GM18907 (cell line): ENCODE results near the gene KNOP1.
"Not testable (repeated sequence)": the region's sequence is repeated elsewhere in the genome, so short reads cannot be mapped to it uniquely, and the experiment has no call there.

Source experiments
- ATAC-seq: cut with Tn5 transposase; IDR thresholded peaks from one replicate; pipeline ENCODE4 v1.9.1; 2021; ENCODE audit warnings: mild to moderate bottlenecking, moderate library complexity; ENCODE audit not compliant: unreplicated experiment

Gene KNOP1

DNA sequence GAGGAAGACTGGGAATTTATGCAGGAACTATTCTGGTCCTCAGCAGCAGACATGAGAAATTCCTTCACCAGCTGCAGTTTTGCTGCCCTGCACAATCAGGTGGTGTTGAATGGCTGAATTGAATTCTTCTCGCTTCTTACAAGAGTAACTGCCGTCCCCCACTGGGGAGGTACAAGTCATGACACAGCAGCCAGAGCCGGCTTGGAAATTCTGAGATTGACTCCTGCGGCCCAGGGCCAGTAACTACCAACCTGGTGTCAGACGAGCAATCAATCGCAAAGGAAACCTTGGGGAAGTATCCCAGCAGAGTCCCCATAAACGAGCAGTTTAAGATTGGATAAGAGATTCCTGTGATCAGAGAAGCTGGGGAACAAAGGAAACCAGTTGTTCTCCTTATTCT lies 30.7 kb downstream of the KNOP1 start:
- no peak for ATAC-seq

DNA sequence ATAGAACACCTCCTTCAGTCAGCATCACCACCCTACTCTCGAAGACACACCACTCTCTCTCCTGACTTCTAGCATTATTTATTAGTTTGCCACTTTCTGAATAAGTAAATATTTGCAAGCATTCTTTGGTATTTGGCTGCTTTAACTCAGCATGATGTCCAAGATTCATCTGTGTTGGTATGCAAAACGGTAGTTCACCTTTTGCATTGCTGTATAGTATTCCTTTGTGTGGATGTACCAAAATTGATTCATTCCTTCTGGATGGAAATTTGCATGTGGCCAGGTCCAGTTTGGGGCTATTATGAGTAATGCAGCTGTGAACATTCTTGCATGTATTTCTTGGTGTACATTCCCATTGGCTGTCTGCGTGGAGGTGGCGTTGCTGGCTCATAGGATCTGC lies 32.9 kb downstream of the KNOP1 start:
- no peak for ATAC-seq

DNA sequence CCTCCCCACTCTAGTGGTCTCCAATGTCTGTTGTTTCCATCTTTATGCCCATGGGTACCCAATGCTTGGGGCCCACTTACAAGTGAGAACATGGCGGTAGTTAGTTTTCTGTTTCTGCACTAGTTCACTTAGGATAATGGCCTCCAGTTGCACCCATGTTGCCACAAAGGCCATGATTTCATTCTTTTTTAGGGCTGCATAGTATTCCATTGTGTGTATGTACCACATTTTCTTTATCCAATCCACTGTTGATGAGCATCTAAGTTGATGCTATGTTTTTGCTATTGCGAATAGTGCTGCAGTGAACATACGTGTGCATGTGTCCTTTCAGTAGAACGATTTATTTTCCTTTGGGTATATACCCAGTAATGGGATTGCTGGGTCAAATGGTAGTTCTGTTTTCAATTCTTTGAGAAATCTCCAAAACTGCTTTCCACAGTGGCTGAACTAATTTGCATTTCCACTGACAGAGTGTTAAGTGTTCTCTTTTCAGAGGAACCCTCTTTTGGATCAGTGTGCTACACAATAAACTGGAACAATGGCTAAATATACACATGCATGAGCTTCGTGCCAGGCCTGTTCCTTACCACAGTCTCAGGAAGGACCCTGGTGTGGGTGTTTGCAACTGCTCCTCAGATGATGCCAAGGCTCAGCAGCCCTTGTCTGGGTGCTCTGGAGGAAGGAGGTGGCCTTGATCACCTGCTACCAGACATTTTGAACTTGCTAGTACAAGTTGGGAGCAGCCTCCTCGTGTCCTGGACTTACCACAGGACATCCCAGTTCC lies 34.4 kb downstream of the KNOP1 start:
- no peak for ATAC-seq

DNA sequence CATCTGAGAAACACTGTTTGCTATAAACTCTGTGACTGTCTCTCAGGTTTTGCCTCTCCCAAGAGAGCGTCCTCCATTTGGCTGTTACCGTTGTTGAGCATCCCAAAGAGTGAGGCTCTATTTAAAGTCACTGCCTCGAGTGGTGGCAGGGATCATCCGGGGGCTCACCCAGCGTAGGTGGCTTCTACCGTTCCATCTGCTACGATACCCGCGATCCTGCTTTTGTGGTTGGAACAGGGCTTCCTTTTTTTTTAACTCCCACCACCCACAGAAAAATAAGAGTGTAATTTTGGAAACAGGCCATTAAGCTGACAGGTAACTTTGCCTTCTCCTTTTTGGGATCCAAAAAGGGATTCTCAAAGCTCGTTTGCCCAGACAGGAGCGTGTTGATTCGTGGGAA lies 36.4 kb downstream of the KNOP1 start:
- ATAC-seq, result no peak

DNA sequence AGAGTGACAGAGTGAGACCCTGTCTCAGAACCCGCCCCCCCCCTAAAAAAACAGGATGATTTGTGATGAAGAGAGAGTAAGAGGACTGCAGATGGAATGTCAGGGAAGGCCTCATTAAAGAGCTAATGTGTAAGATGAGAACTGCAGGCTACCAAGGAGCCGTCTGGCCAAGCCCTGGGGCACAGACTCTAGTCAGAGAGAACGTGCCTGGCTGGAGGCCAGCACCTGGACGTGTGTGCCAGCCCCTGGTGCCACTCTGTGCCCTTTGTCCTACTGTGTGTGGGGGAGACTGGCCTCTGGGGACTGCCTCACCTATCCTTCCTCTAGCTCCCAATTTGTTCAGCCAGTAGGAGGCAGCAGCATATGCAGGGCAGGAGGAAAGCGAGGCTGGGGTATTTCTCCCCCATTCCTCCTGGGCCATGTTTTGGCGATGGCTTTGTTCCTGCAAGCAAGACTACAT lies 37.1 kb downstream of the KNOP1 start:
- no peak for ATAC-seq

DNA sequence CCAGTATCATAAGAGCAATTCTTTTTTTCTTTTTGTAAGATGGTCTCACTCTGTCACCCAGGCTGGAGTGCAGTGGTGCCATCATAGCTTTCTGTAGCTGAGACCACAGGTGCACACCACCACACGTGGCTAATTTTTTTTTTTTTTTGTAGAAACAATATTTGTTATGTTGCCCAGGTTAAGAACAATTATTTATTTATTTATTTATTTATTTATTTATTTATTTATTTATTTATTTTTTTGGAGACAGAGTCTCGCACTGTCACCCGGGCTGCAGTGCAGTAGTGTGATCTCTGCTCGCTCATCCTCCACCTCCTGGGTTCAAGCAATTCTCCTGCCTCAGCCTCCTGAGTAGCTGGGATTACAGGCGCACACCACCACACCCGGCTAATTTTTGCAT lies 38.7 kb downstream of the KNOP1 start:
- ATAC-seq, result not testable (repeated sequence)

DNA sequence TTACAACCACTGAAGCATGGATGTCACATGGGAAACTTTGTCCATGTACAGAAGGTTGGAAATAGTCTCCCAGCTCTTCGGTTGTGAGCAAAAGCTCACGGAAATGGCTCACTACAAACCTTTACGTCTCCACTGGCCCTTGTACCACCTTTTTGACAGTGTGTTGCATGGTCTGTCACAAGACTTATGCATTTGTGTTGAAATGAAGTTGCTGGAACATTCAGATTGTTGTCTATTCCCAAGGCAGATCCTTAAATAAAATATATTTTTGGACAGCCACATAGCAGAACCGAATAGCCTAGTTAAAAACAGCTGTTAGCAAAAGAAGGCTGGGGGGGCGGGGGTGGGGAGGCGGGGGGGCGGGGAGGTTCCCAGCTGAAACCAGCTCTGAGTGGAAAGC lies 39.2 kb downstream of the KNOP1 start:
- ATAC-seq, result no peak

DNA sequence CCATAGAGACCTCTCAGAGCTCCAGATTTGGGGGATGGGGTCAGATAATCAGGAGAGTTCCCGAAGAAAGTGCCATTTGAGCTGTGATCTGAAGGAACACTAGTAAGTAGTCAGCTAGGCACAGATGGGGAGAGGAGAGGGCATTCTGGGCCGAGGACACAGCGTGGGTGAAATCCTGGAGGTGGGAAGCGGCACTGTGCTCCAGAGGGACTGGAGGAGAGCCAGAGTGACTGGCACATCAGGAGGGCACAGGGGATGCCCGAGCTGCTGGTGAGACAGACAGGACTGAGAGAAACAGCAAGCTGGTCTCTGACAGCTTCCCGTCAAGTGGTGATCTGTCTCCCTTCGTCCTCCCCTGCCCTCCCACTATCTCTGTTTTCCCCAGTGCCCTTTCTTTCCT lies 40.6 kb downstream of the KNOP1 start:
- no peak for ATAC-seq

DNA sequence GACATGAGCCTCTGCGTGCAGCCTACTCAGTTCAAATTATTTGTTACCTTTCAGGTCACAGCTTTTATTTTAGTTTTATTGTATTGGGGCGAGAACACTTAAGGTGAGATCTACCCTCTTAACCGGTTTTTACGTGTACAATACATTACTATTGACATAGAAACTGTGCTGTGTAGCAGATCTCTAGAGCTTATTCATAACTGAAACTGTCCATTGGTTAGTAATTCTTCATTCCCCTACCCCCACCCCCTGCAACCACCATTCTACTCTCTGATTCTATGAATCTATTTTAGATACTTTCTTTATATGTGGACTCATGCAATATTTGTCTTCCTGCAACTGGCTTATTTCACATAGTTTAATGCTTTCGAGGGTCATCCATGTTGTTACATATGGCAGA lies 43.5 kb downstream of the KNOP1 start:
- no peak for ATAC-seq

DNA sequence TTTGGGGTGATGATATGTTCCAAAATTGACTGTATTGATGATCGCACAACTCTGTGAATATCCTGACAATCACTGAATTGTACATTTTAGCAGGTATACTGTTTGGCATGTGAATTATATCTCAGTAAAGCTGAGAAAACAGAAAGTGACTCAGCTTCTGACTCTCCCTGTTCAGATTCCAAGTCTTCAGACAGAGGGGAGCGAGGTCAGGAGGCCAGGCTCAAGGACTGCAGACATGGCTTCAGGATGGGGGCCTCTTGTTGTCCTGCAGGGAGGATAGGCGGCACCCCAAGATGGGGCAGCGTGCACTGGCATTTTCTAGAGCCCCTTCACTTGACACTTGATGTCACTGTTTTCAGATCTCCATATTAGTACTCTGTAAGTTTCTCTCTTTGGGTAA lies 45.6 kb downstream of the KNOP1 start:
- no peak for ATAC-seq

DNA sequence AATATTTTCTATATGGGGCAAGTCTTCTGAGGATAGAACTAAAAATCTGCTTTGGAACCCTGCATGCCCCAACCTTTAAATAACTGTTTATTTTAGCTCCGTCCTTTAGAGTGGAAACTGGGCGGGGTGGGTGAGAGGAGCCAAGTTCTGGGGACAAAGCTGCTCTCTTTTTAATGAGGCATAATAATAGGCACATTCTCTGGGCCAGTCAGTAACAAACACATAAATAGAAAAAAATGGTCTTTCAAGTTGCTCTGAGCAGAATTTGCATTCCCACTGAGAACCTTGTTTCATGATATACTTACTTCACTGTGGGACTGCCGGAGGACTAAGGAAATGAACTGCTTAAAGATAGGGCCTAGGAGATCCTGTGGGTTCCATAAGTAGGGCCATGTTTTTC lies 51.5 kb downstream of the KNOP1 start:
- no peak for ATAC-seq

DNA sequence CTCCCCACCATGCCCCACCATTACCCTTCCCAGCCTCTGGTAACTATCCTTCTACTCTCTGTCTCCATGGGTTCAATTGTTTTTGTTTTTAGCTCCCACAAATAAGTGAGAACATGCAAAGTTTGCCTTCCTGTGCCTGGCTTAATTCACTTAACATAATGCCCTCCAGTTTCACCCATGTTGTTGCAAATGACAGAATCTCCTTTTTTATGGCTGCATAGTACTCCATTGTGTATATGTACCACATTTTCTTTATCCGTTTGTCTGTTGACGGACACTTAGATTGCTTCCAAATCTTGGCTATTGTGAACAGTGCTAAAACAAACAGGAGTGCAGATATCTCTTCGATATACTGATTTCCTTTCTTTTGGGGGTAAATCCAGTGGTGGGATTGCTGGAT lies 52.7 kb downstream of the KNOP1 start:
- ATAC-seq, result not testable (repeated sequence)

DNA sequence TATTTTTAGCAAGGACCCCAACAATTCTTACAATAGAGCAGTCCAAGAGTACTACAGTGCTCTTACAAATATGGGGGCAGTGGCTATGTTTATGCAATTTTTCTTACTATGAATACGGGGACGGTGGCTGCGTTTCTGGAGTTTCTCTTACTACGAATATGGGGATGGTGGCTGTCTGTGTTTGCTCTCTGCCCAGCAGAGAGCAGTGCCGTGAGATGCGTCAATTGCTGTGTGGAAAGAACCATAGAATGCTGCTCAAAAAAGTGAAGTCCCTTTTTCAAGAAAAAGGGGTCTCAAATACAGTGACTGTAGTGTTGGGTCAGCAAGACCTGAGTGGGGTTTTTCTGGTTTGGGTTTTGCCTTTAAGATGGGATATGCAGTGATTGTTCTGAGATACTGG lies 53.9 kb downstream of the KNOP1 start:
- ATAC-seq, result no peak

DNA sequence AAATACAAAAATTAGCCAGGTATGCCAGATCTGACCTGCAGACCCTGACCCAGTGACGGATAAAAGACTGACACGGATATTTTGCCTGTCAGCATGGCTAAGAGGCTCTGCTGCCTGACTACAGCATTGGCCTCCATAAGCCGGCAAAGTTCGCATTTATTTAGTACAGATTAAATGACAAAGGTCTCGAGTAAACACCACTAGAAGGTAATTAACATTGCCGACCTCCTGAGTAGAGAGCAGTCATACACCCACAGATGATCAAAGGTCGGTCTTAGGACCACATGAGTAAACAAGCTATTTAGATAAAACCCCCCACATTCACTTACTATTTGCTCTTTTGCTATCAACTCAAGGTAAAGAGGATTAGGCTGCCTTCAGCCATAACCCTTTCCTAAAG lies 55.7 kb downstream of the KNOP1 start:
- ATAC-seq, result no peak

DNA sequence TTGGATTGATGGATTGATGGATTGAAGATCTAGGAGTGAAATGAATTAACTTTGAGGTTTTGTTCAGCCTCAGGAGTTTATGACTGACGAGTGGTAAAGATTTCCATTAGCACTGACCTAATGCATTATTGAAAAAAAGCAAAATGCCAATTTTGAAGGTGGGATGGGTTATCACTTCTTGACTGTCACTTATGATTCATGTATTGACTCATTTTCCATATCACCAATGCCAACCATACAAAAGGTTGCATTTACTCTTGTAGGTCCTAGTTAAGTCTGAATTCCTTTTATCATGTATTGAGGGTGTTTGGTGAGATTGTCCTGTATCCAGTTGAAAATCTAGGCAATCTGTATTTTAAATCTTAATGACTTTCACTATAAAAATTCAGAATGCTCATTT lies 57.6 kb downstream of the KNOP1 start:
- no peak for ATAC-seq

DNA sequence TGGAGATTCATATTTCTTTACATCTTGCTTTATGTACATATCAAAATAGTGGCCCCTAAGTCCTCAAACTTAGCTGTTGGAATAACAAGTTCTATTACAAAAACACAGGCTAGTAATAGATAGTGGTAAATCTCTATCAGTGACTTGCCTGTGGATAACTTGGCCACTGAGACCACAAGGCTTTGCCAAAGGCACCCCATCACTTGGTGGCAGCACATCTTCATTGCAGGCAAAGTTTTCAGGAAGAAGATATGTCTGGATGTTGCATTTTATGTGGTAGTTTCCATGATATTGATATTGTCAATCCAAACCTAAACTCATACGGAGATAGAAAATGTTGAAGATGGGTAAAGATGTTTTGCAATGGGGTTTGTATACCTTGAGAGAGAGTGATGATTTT lies 58.5 kb downstream of the KNOP1 start:
- ATAC-seq, result no peak

DNA sequence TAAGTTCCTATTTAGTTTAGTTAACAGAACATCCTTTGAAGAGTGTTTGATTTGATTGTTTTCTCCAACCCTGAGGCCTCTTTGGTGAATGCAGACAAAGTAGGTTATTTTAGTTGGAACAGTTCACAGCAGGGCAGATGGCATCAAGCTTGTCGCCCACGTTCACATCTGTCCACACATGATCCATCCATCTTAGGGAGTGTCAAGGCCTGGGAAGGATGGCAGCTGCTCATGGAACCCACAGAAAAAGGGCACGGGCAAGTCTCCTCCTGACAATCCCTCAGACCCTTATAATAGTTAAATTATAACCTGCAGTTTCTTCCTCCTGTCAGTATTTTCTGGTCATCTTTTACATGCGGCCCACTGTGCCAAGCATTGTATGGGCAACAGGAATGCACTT lies 60.2 kb downstream of the KNOP1 start:
- ATAC-seq, result no peak

DNA sequence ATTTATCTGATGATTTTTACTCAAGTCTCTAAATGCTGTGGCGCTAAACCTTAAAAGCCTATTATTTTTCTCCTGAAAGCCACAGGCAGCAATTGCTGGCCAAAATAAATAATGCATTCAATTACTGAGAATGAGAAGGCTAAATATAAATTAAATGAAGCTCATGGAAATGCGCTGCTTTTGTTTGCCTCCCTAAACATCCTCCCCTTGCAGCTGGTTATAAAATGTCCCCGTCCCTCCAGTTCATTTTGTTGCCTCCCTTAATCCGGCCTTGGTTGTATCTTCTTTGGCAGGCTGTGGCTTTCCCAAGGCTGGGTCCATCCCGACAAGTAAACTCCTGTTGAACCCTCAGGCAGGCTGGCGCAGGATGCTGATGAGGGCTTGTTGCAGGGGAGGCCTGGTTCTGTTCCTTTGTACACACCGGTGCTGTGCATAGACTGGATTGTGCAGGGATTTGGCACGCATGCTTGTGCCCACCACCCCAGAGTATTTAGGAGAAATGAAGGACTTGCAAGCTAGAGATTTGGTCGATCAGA lies 62.7 kb downstream of the KNOP1 start:
- ATAC-seq, result no peak

DNA sequence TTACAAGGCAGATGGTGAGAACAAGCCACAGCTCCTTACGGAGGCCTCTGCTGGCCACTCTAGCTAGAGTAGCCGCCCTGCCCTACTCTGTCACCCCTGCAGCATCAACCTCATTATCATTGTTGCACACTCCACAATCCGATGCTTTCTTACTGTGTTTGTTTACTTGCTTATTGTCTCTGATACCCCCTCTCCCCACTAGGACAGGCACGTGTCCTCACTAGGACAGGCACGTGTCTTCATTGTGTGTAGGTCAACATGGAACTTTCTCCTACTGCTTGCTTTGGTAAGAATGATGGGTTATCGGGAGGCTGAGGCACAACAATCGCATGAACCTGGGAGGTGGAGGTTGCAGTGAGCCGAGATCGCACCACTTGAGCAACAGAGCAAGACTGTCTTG lies 63.9 kb downstream of the KNOP1 start:
- no peak for ATAC-seq
